ENCODE data around the gene FARP1. TPM values are rescaled to one million over a fixed set of nuclear protein-coding genes. Genes with fewer than 3 reads are reported as not detected.
A peak's percentile ranks its signal among the peaks of the same experiment; 100 is the strongest.

The FARP1 gene
- total RNA-seq, 1 donor from 2014 or later, result 110 TPM

- Histone ChIP-seq H3K4me3 (no peak overlapping the region), H3K9me3 (no peaks in the 10 kb centered on the region), H3K27ac (no peak overlapping the region), H3K27me3 (ENCODE audit: low read depth) (no peaks in the 10 kb centered on the region), H3K36me3 (no peaks in the 10 kb centered on the region), H3K4me1 (peaks cover 15% of the 10 kb centered on the region)
- no peak for TF ChIP-seq CTCF (IDR thresholded peaks at IDR 0.05)
- DNase-seq (no peak), ATAC-seq (no peak)
- intact Hi-C loops (cut with DNase I), result no loop called here
These were observed 177.7 kb downstream of the FARP1 start for GRCh38 chr13:98320561-98321105.

- TF ChIP-seq CTCF (IDR thresholded peaks at IDR 0.05), result no peak
- ATAC-seq (no peak), DNase-seq (no peak)
- H3K27ac ChIP-seq, result no peak overlapping the region
- intact Hi-C loops (cut with DNase I), result no loop called here
- H3K9me3 ChIP-seq, result no peaks in the 10 kb centered on the region
- H3K4me1 ChIP-seq, result peaks cover 10% of the 10 kb centered on the region
- no peak overlapping the region for H3K4me3 ChIP-seq
- H3K27me3 ChIP-seq (ENCODE audit: low read depth), result no peaks in the 10 kb centered on the region
- H3K36me3 ChIP-seq, result no peaks in the 10 kb centered on the region
These were observed 178.5 kb downstream of the FARP1 start for GRCh38 chr13:98321395-98321794.

GRCh38 chr13:98322091-98322718 is 179.3 kb downstream of the FARP1 start:
- intact Hi-C loops (cut with DNase I), result no loop called here

GRCh38 chr13:98324105-98324504 is 181.2 kb downstream of the FARP1 start:
- ATAC-seq, result no peak
- no peak overlapping the region for H3K27ac ChIP-seq
- no peaks in the 10 kb centered on the region for H3K27me3 ChIP-seq (ENCODE audit: low read depth)
- H3K4me3 ChIP-seq, result no peak overlapping the region
- no peaks in the 10 kb centered on the region for H3K36me3 ChIP-seq
- no peak for DNase-seq
- TF ChIP-seq CTCF (IDR thresholded peaks at IDR 0.05), result no peak
- intact Hi-C loops (cut with DNase I), result no loop called here
- no peaks in the 10 kb centered on the region for H3K9me3 ChIP-seq
- peaks cover 10% of the 10 kb centered on the region for H3K4me1 ChIP-seq

More at GRCh38 chr13:98322091-98322718, 179.3 kb downstream of the FARP1 start:
- ATAC-seq (peak; percentile 34 to 42), DNase-seq (no peak)
- H3K4me1 ChIP-seq, result peaks cover 10% of the 10 kb centered on the region
- H3K9me3 ChIP-seq, result no peaks in the 10 kb centered on the region
- H3K27ac ChIP-seq, result no peak overlapping the region
- no peaks in the 10 kb centered on the region for H3K27me3 ChIP-seq (ENCODE audit: low read depth)
- no peak overlapping the region for H3K4me3 ChIP-seq
- no peaks in the 10 kb centered on the region for H3K36me3 ChIP-seq
- TF ChIP-seq CTCF (IDR thresholded peaks at IDR 0.05), result no peak

GRCh38 chr13:98325724-98326123 is 182.8 kb downstream of the FARP1 start:
- no peak for ATAC-seq
- Histone ChIP-seq H3K36me3 (no peaks in the 10 kb centered on the region), H3K4me1 (peaks cover 10% of the 10 kb centered on the region), H3K9me3 (no peaks in the 10 kb centered on the region), H3K4me3 (no peak overlapping the region), H3K27me3 (ENCODE audit: low read depth) (no peaks in the 10 kb centered on the region), H3K27ac (no peak overlapping the region)
- no peak for TF ChIP-seq CTCF (IDR thresholded peaks at IDR 0.05)
- no peak for DNase-seq
- intact Hi-C loops (cut with DNase I), result no loop called here

Data from lower lobe of right lung (tissue), 2 donors.